Muscle of back (tissue), 13 donors: ENCODE measurements around the gene PTGER2. TPM values are rescaled to one million over a fixed set of nuclear protein-coding genes. Genes with fewer than 3 reads are reported as not detected.

Experiments
- DNase-seq, 3 donors: peaks; one replicate each; pipeline versions ENCODE4 v3.0.0 to v3.0.0-alpha.2; 2013
- long read RNA-seq, 9 donors: transcript quantifications; one replicate each; lab custom pipeline, GENCODE V29; 2026
- polyA plus RNA-seq, 10 donors: library from polyadenylated mRNA; unstranded; fragments of 120-200 nt; gene quantifications; one replicate each; pipeline ENCODE4 v1.2.1, GENCODE V29; 2013; ENCODE audit not compliant: insufficient read length in 10 of 10

PTGER2 gene
- 1 to 10 TPM in 4 of 10 donors, under 1 TPM in 6; 0.76 to 4.8 (median 0.99) TPM for polyA plus RNA-seq
- long read RNA-seq, donor 1 = 0 reads
- long read RNA-seq, donor 2, partial matches to known transcripts = 0 of 2 reads
- long read RNA-seq, donor 2, other reads (novel, unspliced or antisense) = 0 of 2 reads
- long read RNA-seq, donor 3 = 0 reads
- long read RNA-seq, donor 4 = 0 reads
- long read RNA-seq, donor 5 = 0 reads
- long read RNA-seq, donor 6 = 0 reads
- long read RNA-seq, donor 7, partial matches to known transcripts = 0 of 1 reads
- long read RNA-seq, donor 7, other reads (novel, unspliced or antisense) = 0 of 1 reads
- long read RNA-seq, donor 8 = 0 reads
- long read RNA-seq, donor 9 = 0 reads

GRCh38 chr14:52313903-52314594 lies at the start of gene PTGER2:
PTGER2 (plus strand) TSS chr14:52314312; CDS start chr14:52314549, 237 bp downstream.
- DNase-seq = peak; percentile 76 to 92 (median 82)

GRCh38 chr14:52265253-52265652 lies 48.9 kb upstream of the PTGER2 start:
- DNase-seq = no peak

GRCh38 chr14:52266179-52266578 lies 47.9 kb upstream of the PTGER2 start:
- peak in 2 of 3 donors; percentile 15 to 56 for DNase-seq

GRCh38 chr14:52266782-52267181 lies 47.3 kb upstream of the PTGER2 start:
- peak in 1 of 3 donors; percentile 9 for DNase-seq

- peak in 1 of 3 donors; percentile 49 for DNase-seq
Observed at GRCh38 chr14:52267501-52268278, 46.4 kb upstream of the PTGER2 start, which contains the start of gene PTGDR. PTGDR (plus strand) TSS chr14:52267698; CDS start chr14:52267815, 117 bp downstream.

GRCh38 chr14:52268279-52269061 lies 45.6 kb upstream of the PTGER2 start:
- DNase-seq = peak in 1 of 3 donors; percentile 63

GRCh38 chr14:52269100-52269499 lies 45.0 kb upstream of the PTGER2 start:
- DNase-seq = no peak

GRCh38 chr14:52269982-52270381 lies 44.1 kb upstream of the PTGER2 start:
- DNase-seq = peak; percentile 34 to 81 (median 58)

- no peak for DNase-seq
Observed at GRCh38 chr14:52271538-52271937, 42.6 kb upstream of the PTGER2 start.

GRCh38 chr14:52272375-52272774 lies 41.7 kb upstream of the PTGER2 start:
- no peak for DNase-seq

- no peak for DNase-seq
Observed at GRCh38 chr14:52275372-52275771, 38.7 kb upstream of the PTGER2 start.

- no peak for DNase-seq
Observed at GRCh38 chr14:52277552-52277951, 36.6 kb upstream of the PTGER2 start.

- DNase-seq = no peak
Observed at GRCh38 chr14:52279408-52279807, 34.7 kb upstream of the PTGER2 start.

GRCh38 chr14:52283099-52283498 lies 31.0 kb upstream of the PTGER2 start:
- no peak for DNase-seq

- no peak for DNase-seq
Observed at GRCh38 chr14:52286661-52287649, 27.2 kb upstream of the PTGER2 start.

GRCh38 chr14:52296378-52296777 lies 17.7 kb upstream of the PTGER2 start:
- DNase-seq = no peak

- DNase-seq = no peak
Observed at GRCh38 chr14:52298795-52299194, 15.3 kb upstream of the PTGER2 start.

- peak; percentile 50 to 70 (median 53) for DNase-seq
Observed at GRCh38 chr14:52299692-52300278, 14.3 kb upstream of the PTGER2 start.

- DNase-seq = no peak
Observed at GRCh38 chr14:52303236-52303635, 10.9 kb upstream of the PTGER2 start.
